Coronary artery (tissue), 2 donors: ENCODE results near the gene FTSJ3.
"Not testable (repeated sequence)": the region's sequence is repeated elsewhere in the genome, so short reads cannot be mapped to it uniquely, and the experiment has no call there.

Experiments
- DNase-seq: peaks from one replicate; pipeline ENCODE4 v3.0.0-alpha.2; 2017; ENCODE audit warnings: low spot score
- H3K27ac ChIP-seq, 2 donors: fragments of 200-600 bp; sonication (generic); one replicate each; pipeline ENCODE4 v1.5.1; 2016 to 2019
- H3K4me3 ChIP-seq: fragments of 200-600 bp; sonication (generic); 2 replicates; pipeline ENCODE4 v1.5.1; 2016; ENCODE audit warnings: mild to moderate bottlenecking, moderate library complexity
- CTCF ChIP-seq: fragments of 200-600 bp; sonication (generic); IDR thresholded peaks from one replicate; pipeline ENCODE4 v1.5.1; 2019; ENCODE audit warnings: antibody characterized with exemption

Gene FTSJ3

DNA sequence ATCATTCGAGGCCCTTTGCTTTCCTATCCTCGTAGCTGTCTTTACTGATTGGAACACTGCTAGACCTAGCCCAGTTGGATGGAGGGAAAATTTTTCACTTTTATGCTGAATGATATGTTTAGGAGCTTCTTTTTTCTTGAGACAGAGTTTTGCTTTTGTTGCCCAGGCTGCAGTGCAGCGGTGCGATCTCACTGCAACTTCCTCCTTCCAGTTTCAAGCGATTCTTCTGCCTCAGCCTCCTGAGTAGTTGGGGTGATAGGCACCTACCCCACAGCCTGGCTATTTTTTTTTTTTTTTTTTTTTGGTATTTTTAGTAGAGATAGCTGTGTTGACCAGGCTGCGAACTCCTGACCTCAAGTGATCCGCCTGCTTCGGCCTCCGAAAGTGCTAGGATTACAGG, 17.5 kb downstream of the FTSJ3 start:
- Histone ChIP-seq H3K4me3 (no peak overlapping the region), H3K27ac (no peak overlapping the region)
- DNase-seq = no peak
- TF ChIP-seq CTCF = no peak

- H3K27ac ChIP-seq = no peak overlapping the region
- TF ChIP-seq CTCF = no peak
- H3K4me3 ChIP-seq = no peak overlapping the region
- DNase-seq = no peak
Observed at GRCh38 chr17:63805591-63805990, 21.9 kb downstream of the FTSJ3 start.

GRCh38 chr17:63804328-63804727, 23.1 kb downstream of the FTSJ3 start:
- no peak overlapping the region for H3K27ac ChIP-seq
- TF ChIP-seq CTCF = no peak
- DNase-seq = no peak

DNA sequence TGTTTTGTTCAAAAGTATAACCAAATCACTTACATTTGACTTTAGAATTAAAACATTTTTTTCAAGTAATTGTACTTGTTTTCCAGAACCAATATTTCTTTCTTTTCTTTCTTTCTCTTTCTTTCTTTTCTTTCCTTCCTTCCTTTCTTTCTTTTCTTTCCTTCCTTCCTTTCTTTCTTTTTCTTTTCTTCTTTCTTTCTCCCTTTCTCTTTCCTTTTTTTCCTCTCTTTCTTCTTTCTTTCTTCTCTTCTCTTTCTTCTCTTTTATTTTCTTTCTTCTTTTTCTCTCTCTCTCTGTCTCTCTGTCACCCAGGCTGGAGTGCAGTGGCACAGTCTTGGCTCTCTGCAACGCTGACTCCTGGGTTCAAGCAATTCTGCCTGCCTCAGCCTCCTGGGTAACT, 26.7 kb downstream of the FTSJ3 start:
- DNase-seq = no peak
- Histone ChIP-seq H3K27ac (no peak overlapping the region), H3K4me3 (no peak overlapping the region)
- TF ChIP-seq CTCF = no peak

More at GRCh38 chr17:63804328-63804727, 23.1 kb downstream of the FTSJ3 start:
- H3K4me3 ChIP-seq = no peak overlapping the region

DNA sequence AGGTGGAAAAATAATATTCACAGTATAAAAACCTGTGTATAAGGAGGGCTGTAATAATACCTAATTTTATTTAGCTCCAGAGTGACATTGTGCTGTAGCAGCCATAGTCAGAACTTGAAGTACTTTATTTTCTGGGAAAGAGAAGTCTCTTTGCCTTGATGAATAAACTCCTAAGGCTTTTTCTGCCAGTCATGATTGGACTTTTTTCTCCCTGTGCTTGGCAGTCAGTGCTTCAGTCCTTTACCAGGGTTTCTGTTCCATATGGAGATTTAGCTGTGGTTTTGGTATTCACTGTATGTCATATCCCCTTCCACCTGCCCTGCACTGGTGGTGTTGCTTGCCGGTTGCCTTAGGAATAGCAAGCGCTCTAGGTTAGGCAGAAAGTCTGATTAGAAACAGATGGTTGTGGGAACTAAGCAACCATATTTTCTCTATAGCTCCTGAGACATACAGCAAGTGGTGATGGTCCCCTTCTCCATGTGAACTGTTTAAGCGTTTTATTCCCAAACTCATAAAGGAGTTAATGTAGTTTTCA, 28.8 kb downstream of the FTSJ3 start:
- no peak for DNase-seq
- no peak overlapping the region for H3K4me3 ChIP-seq
- no peak overlapping the region for H3K27ac ChIP-seq
- no peak for TF ChIP-seq CTCF

DNA sequence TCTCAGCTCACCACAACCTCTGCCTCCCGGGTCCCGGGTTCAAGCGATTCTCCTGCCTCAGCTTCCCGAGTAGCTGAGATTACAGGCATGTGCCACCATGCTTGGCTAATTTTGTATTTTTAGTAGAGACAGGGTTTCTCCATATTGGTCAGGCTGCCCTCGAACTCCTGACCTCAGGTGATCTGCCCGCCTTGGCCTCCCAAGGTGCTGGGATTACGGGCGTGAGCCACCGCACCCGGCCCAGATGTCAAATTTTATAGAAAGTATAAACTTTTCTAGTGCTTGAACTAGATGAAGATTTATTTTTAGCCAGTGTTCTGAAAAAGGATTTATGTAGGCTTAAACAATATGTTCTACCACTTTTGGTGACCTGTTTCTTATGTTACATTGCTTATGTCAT, 31.1 kb downstream of the FTSJ3 start:
- H3K27ac ChIP-seq, H3K4me3 ChIP-seq, DNase-seq: not testable (repeated sequence)

DNA sequence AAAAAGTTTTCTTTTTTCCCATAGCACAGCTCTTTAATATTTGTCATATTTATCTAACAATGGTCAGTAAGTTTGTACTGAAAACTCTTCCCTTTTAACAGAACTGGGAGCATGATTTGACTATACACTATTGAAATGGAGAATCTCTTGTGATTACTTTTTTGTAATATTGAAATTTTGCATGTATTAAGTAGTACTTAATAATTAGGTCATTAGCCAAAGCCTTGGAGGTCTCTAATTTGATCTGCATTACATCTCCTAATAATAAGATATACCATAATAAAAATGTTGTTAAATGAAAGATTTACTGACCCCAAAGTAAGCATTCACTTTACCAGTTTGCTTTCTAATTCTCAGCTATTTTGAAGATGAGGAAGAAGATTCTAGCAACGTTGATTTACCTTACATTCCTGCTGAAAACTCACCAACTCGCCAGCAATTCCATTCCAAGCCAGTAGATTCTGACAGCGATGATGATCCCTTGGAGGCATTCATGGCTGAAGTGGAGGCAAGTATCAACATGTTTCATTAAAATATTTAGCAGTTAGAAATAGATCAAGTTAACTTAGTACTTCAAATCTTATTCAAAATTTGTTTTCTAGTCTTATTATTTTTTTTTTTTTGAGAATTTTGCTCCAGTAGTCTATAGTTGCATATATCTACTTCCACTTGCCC, 35.3 kb downstream of the FTSJ3 start:
- no peak for DNase-seq
- no peak overlapping the region for H3K27ac ChIP-seq
- TF ChIP-seq CTCF = no peak
- H3K4me3 ChIP-seq = no peak overlapping the region
